GM06990 (cell line): Measurements from ENCODE around the gene KIAA1217.

ENCODE experiments used
- DNase-seq: peaks from one replicate; pipeline ENCODE4 v3.0.0-alpha.2; 2011; ENCODE audit not compliant: insufficient read length; ENCODE audit errors: extremely low read depth
- H3K27me3 ChIP-seq: replicated peaks from 2 replicates; pipeline ENCODE4 v1.6.0; 2011; ENCODE audit warnings: low read length; ENCODE audit not compliant: control insufficient read depth, insufficient read depth
- H3K36me3 ChIP-seq: 2 replicates; pipeline ENCODE4 v1.5.1; 2011; ENCODE audit warnings: low read length; ENCODE audit not compliant: control insufficient read depth, insufficient read depth
- H3K4me3 ChIP-seq: replicated peaks from 2 replicates; pipeline ENCODE4 v1.5.1; 2011; ENCODE audit warnings: low read depth, mild to moderate bottlenecking, control low read depth, low read length
- TF ChIP-seq, protein P1 (sequence below): IDR thresholded peaks from 2 replicates; pipeline ENCODE4 v1.5.1; 2011; ENCODE audit warnings: low read length, control low read depth, mild to moderate bottlenecking, inconsistent platforms; ENCODE audit not compliant: insufficient read depth, poor library complexity, severe bottlenecking

The KIAA1217 gene, protein sequence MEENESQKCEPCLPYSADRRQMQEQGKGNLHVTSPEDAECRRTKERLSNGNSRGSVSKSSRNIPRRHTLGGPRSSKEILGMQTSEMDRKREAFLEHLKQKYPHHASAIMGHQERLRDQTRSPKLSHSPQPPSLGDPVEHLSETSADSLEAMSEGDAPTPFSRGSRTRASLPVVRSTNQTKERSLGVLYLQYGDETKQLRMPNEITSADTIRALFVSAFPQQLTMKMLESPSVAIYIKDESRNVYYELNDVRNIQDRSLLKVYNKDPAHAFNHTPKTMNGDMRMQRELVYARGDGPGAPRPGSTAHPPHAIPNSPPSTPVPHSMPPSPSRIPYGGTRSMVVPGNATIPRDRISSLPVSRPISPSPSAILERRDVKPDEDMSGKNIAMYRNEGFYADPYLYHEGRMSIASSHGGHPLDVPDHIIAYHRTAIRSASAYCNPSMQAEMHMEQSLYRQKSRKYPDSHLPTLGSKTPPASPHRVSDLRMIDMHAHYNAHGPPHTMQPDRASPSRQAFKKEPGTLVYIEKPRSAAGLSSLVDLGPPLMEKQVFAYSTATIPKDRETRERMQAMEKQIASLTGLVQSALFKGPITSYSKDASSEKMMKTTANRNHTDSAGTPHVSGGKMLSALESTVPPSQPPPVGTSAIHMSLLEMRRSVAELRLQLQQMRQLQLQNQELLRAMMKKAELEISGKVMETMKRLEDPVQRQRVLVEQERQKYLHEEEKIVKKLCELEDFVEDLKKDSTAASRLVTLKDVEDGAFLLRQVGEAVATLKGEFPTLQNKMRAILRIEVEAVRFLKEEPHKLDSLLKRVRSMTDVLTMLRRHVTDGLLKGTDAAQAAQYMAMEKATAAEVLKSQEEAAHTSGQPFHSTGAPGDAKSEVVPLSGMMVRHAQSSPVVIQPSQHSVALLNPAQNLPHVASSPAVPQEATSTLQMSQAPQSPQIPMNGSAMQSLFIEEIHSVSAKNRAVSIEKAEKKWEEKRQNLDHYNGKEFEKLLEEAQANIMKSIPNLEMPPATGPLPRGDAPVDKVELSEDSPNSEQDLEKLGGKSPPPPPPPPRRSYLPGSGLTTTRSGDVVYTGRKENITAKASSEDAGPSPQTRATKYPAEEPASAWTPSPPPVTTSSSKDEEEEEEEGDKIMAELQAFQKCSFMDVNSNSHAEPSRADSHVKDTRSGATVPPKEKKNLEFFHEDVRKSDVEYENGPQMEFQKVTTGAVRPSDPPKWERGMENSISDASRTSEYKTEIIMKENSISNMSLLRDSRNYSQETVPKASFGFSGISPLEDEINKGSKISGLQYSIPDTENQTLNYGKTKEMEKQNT (N-terminal part only)

DNA sequence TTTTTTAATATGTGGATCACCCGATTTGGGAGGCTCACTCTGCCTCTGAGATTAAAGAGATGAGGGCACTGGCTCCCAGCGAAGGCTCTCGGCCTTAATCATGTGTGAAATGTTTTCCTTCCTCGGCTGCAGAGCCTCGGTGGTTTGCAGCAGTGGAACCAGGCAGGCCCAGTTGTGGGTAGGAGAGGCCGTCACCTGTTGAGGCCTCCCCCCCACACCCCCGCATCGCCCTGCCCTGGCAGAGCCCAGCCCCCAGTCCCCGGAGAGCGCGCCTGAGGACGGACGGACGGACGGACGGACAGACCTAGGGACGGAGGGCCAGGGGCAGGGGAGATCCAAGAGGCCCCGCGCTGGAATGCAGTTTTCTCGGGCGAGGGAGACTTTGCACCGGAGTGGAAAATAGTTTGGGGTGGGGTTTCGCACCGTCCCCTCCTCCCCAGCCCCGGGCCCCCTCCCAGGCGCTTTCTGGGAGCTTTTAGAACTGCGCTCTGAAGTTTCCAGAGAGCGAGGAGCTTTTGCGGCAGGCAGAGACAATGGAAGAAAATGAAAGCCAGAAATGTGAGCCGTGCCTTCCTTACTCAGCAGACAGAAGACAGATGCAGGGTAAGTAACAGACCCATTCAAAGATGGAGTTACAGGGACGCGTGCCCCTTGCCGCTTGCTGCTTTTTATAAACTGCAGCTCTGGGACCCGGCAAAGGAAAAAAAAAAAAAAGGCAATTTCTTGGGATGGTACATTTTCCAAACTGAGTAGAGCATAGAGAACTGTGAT is at the start of gene KIAA1217:
Gene KIAA1217, plus strand, starts transcription at position 478 of the 771 bp plus-strand sequence. Its CDS starts 56 bp downstream, at position 534.
- H3K4me3 ChIP-seq: peak within 1 kb of the TSS; percentile 64
- no peaks in the 10 kb centered on the region for H3K27me3 ChIP-seq
- TF ChIP-seq, protein P1, sequence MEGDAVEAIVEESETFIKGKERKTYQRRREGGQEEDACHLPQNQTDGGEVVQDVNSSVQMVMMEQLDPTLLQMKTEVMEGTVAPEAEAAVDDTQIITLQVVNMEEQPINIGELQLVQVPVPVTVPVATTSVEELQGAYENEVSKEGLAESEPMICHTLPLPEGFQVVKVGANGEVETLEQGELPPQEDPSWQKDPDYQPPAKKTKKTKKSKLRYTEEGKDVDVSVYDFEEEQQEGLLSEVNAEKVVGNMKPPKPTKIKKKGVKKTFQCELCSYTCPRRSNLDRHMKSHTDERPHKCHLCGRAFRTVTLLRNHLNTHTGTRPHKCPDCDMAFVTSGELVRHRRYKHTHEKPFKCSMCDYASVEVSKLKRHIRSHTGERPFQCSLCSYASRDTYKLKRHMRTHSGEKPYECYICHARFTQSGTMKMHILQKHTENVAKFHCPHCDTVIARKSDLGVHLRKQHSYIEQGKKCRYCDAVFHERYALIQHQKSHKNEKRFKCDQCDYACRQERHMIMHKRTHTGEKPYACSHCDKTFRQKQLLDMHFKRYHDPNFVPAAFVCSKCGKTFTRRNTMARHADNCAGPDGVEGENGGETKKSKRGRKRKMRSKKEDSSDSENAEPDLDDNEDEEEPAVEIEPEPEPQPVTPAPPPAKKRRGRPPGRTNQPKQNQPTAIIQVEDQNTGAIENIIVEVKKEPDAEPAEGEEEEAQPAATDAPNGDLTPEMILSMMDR: no peak
- no peaks in the 10 kb centered on the region for H3K36me3 ChIP-seq
- peak; percentile 40 for DNase-seq

DNA sequence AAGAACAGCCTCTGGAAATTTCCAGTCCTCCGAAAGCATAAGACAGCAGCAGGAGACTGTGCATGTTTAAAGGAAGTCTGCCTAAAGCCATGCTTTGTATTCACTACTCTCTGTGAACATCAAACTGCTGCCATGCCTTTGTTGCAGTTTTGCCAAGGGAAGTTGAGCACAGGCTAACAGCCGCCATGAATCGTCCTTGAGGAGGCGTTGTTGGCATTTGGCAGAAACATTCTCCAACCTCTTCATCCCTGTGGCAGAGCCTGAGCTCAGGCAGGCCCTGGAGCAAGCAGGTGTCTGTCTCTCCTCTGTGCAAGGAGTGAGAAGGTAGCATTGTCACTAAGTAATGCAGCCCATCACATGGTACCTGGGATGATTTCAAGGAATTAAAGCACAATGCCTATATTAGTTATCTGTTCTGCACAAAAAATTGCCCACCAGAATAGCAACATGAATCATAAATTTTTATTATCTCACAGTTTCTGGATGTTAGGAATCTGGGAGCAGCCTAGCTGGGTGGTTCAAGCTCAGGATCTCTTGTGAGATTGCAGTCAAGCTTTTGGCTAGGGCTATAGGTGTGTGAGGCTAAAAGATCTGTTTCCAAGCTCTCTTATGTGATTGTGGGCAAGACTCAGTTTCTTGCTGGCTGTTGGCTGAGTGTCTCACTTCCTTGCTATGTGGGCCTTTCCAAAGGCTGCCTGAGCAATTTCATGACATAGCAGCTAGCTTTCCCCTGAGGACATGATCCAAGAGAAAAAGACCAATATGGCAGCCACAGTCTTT is 46.5 kb upstream of the KIAA1217 start:
- no peak for DNase-seq
- Histone ChIP-seq H3K4me3 (no peak overlapping the region), H3K36me3 (no peaks in the 10 kb centered on the region), H3K27me3 (no peaks in the 10 kb centered on the region)
- TF ChIP-seq, protein P1: no peak

DNA sequence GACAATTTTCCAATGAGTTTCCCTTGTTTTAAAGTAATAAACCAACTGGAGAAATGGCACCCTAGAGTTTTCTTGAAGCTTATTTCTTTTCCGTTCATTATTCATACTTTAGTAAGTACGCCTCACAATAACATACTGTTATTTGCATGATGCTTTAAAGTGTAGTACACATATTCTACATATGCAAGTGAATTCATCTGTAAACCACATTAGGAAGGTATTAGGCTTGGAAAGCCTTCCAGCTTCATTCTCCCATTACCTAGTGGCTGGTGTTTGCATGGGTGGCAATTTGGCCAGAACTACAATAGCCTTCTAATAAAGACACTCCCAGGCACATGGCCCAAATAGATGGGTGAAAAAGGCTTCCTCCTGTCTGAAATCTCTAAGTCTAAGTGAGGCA is 45.5 kb upstream of the KIAA1217 start:
- Histone ChIP-seq H3K27me3 (no peaks in the 10 kb centered on the region), H3K4me3 (no peak overlapping the region), H3K36me3 (no peaks in the 10 kb centered on the region)
- TF ChIP-seq, protein P1: no peak
- DNase-seq: no peak

DNA sequence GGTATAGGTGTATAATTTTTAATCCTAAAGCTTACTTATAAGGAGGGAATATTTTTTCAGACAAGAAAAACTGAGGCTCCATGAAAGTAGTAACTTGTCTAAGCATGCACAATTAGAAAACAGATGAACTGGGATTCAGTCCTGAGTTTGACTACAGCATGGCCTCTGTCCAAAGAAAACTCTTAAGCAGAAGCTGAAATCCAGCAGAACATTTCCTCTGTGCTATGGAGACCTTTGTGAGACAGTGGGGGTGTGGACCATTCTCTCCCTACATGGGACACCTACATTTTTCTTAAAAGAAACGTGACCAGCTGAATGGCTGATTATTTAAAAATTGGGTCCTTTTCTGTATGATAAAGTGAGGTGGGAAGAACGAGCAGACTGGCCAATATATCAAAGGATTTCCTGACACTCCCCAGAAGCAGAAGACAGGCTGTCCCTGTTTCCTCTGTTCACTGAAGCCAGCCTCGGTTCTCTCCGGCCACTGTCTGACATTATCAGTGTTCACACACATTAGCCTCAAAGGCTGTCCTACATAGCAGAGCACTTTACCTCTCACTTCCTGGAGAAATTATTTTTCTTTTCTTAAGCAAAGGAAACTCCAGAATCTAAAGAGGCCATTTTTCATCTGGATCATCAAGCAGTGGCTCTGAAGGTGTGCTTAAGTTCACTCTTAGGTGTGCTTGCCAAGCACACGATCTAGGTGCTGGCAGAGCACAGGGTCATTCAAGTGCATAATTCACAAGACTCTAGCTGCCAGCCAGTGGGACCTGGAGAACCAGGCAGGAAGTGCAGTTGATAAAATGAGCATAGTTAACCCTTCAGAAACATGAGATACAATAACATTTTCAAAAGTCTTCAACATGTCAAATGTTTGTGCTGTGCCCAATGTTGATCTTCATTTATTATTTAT is 40.4 kb upstream of the KIAA1217 start:
- TF ChIP-seq, protein P1: no peak
- H3K4me3 ChIP-seq: no peak overlapping the region
- H3K36me3 ChIP-seq: no peaks in the 10 kb centered on the region
- H3K27me3 ChIP-seq: no peaks in the 10 kb centered on the region
- DNase-seq: no peak
